ENCODE results near the gene RNF113B.

The RNF113B gene

GRCh38 chr13:98206946-98207345 lies 29.9 kb upstream of the RNF113B start:
- peak; percentile 24 for DNase-seq (ENCODE audit: extremely low read depth, low read depth)
- no peak for TF ChIP-seq CTCF (IDR thresholded peaks at IDR 0.05; ENCODE audit: low read depth, low read length)

- no peak for TF ChIP-seq CTCF (IDR thresholded peaks at IDR 0.05; ENCODE audit: low read depth, low read length)
- DNase-seq (ENCODE audit: extremely low read depth, low read depth), result no peak
These were observed 27.5 kb upstream of the RNF113B start for GRCh38 chr13:98204546-98204945.

GRCh38 chr13:98203646-98204326 lies 26.7 kb upstream of the RNF113B start:
- TF ChIP-seq CTCF (IDR thresholded peaks at IDR 0.05; ENCODE audit: low read depth, low read length), result no peak
- peak; percentile 23 for DNase-seq (ENCODE audit: extremely low read depth, low read depth)

- TF ChIP-seq CTCF (IDR thresholded peaks at IDR 0.05; ENCODE audit: low read depth, low read length), result no peak
- DNase-seq (ENCODE audit: extremely low read depth, low read depth), result no peak
These were observed 24.9 kb upstream of the RNF113B start for GRCh38 chr13:98201984-98202383.

GRCh38 chr13:98201189-98201588 lies 24.1 kb upstream of the RNF113B start:
- no peak for DNase-seq (ENCODE audit: extremely low read depth, low read depth)
- TF ChIP-seq CTCF (IDR thresholded peaks at IDR 0.05; ENCODE audit: low read depth, low read length), result no peak

GRCh38 chr13:98200211-98200878 lies 23.3 kb upstream of the RNF113B start:
- TF ChIP-seq CTCF (IDR thresholded peaks at IDR 0.05; ENCODE audit: low read depth, low read length), result no peak
- no peak for DNase-seq (ENCODE audit: extremely low read depth, low read depth)

GRCh38 chr13:98199480-98199879 lies 22.4 kb upstream of the RNF113B start:
- TF ChIP-seq CTCF (IDR thresholded peaks at IDR 0.05; ENCODE audit: low read depth, low read length), result no peak
- no peak for DNase-seq (ENCODE audit: extremely low read depth, low read depth)
